ENCODE measurements around the gene KISS1.
A peak's percentile ranks its signal among the peaks of the same experiment; 100 is the strongest.

KISS1 gene

GRCh38 chr1:204153667-204154066, 42.6 kb downstream of the KISS1 start:
- no peak for DNase-seq

GRCh38 chr1:204152310-204153044, 43.8 kb downstream of the KISS1 start:
- DNase-seq: no peak

DNA sequence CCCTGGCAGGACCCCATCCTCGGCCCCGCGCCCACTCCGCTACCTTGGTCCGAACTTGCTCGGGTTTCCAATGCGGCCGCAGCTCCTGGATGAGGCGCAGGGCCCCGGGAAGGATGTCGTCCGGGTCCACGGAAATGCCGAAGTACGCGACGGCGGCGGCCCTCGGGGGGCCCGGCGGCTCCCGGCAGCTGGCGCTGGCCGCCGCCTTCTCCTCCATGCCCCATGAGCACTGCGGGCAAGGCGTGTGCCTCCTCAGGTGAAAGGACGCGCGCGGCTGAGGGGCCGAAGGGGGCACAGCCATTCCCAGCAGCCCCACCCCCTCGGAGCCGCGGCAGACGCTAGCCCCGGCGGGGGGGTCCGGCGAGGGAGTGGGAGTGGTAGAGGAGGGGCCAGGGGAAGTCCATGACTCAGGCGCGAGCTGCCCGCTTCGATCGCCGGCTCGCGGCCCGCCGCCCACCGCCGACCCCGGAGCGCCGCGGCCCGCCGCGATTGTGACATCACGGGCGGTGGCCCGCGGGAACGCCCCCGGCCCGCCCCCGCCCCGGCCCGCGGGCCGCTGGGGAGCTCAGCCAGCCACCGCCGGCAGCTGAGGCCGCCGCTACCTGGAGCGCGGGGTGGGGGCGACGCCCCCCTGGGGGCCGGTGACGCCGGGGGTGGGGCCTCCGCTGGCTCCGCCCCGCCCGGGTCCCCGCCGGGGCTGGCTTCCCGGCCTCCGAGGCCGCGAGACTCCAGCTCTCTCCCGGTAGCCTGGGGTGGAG, 44.6 kb downstream of the KISS1 start, which contains the start of gene ETNK2:
ETNK2 (minus strand) TSS at position 493 of the 758 bp plus-strand sequence; CDS start at position 301, 192 bp downstream.
- DNase-seq: peak; percentile 47

GRCh38 chr1:204150702-204151551, 45.4 kb downstream of the KISS1 start:
- DNase-seq: peak; percentile 20

DNA sequence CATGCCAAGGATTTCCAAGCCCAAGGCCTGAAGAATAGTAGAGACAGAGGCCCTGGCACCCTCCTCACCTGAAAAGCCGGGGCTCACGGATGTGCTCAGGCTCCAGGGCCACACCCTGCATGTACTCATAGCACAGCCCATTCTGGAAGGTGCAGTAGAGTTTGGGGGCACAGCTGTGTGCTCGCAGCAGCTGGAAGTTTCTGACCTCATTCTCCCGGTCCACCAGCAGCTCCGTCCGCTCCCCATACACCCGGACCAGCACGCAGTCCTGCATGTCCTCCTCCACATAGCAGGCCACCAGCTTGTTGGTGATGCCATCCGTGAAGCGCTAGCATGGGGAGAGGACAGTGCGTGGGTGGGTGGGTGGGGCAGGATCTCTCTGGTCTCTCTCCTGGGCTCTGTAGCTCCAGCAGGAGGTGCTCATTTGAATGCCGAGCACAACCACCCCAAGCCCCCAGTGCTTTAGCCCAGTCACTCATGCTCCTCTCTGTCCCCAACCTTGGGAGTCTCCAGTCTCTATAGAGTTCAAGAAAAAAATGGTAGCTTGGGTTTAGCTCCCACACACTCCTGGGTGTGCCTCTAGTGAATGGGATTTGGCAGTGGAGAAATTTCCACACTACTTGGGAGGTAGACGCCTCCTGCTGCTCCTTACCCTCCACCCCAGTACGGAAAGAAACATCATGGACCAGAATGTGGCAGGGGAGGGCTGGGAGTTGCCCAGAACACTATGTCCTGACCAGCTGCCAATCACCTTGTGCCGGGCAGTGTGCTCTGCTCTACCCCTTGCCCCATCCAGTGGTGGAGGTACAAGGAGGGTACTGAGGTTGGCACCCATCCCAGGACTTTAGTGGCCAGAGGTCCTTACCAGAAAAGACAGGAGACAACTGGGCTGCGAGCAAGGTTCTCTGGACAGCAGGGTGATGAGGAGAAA, 46.4 kb downstream of the KISS1 start:
- DNase-seq: no peak

- no peak for DNase-seq
Observed at GRCh38 chr1:204149107-204149506, 47.2 kb downstream of the KISS1 start.

DNA sequence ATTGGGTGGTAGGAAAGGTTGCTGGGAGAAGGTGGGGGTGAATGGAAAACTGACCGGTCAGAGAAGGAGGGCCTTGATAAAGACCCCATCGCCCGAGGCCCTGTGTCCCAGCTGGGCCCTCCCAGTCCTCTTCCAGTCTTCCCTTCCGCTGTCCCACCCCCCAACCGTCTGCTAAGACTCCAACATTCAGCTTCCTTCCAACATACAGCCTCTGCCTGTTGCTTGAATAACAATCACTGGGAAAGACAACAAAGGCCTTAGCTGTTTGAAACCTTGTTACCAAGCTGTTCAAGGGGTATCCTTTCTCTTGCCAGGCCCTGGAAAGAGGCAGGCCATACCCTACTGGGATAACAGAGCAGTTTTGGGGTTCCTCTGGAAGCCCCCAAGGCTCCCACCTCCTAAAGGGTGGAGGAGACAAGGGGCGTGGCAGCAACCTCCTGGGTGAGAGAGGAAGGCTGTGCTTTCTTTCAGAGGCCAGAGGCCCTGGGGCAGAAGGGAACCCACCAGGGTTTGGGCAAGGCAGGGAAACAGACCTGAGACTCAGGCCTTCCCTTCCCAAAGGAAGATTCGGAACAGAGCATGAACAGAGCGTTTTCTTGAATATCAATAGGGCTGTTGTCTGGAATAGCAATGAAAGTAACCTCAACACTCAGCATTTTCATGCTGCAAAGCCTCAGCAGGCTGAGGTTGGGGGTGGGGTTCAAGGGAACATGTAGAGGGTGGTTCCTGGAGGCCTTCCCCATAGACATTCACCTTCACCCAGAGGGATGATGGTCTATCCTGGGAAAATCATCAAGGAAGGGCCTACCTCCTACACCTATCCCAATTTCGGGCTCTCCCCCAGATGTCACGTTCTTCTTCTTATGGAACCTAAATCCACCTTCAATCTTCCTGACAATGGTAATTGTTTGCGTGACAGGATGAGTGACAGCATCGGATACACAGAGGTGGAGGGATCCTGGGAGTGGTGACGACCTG, 48.6 kb downstream of the KISS1 start:
- no peak for DNase-seq

DNA sequence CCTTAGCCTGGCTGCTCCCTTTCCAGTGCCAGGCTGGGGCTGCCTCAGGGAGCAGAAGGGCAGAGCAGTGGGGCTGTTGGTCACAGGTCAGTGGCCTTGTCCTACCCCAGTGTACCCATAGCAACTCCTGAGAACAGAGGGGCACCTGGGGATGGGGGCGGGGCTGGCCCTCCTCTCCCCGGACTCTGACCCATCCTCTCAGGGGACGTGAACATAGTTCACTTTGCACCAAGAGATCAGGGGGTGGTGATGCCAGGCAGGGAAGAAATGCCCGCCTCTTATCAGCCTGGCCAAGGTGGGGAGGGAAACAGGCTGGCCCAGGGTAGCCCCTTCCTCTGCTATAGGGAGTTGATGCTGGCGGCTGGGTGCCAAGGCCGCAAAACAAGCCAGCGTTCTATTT, 49.3 kb downstream of the KISS1 start:
- DNase-seq: no peak

GRCh38 chr1:204146309-204146708, 50.0 kb downstream of the KISS1 start:
- DNase-seq: no peak

DNA sequence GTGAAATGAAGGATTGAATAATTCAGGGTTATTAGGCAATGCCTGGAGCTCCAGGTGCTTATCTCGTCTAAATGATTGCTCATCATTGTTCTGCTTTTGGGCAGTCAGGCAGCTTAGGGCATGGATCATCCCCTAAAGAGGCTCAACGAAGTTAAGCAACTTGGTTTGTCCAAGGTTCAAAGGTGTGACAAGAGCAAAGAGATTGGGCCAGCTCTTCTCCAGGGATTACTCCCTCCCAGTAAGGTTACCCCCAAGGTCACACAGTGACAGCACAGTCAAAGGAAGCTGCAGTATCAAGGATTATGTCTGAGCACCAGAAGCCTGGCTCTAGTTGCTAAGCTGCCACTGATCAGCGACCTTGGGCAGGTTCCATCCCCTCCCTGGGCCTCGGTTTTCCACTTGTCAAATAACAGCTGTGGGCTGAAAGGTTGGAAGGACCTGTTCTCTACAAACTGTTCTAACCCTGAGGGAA, 51.2 kb downstream of the KISS1 start:
- no peak for DNase-seq

GRCh38 chr1:204143276-204144041, 52.8 kb downstream of the KISS1 start:
- DNase-seq: no peak

DNA sequence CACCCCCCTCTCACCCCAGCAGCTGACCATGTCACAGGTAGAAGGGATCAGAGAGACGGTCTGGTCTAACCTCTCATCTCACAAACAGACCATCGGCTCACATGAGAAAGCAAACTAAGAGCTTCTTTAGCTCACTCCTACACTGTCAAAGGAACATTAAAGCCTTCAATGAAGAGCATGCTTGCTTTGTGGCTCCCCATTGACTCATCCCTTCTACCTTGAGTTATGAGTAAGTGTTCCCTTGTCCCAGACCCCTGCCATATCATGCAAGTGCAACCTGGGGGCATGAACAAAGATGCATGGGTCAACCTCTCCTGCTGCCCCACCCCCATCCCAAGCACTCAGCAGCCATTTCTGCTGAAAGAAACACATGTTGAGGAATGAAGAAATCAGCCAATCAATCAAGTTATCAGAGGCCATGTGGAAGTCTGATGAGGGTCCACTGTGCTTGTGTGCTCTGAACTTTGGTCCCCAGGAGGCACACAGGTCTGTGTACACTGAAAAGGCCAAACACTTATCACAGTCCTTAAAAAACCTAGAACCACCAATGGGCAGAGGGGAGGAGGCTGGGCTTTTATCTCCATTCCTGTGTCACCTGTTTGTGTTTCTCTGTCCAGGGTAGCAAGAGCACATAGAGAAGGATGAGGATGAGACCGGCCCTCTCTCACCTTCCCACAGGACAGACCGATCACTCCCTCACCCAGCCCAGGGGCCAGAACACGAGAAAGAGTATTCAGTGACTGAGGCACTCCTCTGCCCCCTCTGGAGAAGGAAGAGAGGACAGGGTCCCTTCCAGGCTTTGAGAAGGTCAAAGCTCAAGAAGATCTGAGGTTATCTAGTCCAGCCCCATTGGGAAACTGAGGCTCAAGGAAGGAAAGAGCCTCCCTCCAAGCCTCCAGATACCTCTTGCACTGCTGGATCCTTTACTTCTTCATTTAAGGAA, 54.0 kb downstream of the KISS1 start:
- no peak for DNase-seq

- DNase-seq: no peak
Observed at GRCh38 chr1:204141131-204141530, 55.2 kb downstream of the KISS1 start.

All from midbrain (tissue), 1 donor.